Measurements from ENCODE around the gene MPST. TPM values are rescaled to one million over a fixed set of nuclear protein-coding genes. Genes with fewer than 3 reads are reported as not detected.

The MPST gene
- polyA plus RNA-seq, 3 donors, result 126 to 179 (median 131) TPM

DNA sequence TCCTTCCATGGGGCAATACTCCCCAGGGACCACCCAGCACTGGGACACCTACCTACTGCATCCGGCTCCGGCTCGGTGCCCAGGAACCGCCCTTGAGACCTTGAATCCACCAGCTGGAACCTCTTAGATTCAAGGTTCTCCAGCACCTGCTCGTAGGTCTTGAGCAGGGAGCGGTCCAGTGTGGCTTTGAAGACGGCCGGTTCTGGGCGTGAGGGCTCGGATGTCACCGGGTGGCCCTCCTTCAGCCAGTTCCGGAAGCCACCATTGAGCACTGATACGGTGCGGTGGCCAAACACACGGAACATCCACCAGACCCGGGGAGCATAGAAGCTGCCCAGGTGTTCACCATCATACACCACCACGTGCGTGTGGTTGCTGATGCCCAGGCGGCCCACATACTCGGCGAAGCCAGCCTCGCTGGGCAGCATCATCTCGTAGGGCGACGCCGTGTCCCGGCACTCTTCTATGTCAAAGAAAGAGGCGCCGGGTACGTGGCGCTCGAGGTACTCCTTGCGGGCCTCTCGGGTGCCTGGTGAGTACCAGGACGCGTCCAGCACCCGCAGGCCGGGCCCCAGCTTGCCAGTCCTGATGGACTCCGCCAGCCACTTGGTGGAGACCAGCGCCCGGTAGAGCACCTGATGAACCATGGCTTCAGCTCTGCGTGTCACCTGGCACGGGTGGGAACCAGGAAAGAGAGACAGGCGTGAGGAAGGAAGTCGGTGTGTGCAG, 1.3 kb upstream of the MPST start:
- 37 to 74% (median 67%) methylated on average over 45 of the region's 45 CpGs for WGBS, 3 donors
- no peak overlapping the region for H3K27ac ChIP-seq (ENCODE audit: low read depth, low read length)

DNA sequence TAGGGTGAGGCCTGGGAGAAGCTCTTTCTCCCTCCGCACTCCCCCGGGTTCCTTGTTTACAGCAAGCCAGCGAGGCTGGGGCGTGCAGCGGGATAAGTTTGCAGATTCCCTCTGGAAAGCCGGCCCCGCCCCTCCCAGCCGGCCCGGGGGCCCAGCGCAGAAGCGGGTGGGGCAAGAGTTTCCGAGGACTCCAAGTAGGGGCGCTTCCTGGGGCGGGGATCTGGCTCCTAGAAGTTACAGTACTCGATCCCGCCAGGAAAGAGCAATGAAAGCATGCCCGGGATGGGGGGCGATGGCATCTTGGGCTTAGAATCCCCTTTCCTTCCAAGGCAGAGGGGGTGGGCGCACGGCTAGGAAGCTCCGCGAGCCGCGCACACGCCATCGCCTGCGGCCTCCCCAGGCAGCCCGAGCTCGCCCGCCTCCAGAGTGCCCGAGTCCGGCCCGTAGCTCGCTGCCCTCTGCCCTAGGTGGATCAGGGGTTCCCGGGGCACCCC, 680 bp upstream of the MPST start:
- peak overlapping the region; percentile 74 for H3K27ac ChIP-seq (ENCODE audit: low read depth, low read length)
- WGBS, 3 donors, result 0 to 2% (median 0%) methylated on average over 31 to 35 of the region's 35 CpGs

DNA sequence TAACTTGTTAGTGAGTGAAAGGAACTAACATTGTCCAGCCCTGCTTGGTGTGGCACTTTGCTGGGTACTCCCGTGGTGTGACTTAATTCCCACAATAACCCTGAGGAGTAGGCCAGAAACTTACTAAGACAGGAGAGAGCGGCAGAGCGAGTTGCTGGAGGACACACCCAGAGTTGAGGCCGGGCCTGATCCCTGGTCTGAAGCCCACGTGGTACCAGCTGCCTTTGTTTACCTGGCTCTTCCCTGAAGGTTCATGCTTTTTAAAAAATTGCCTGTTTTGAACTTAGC, 594 bp downstream of the MPST start:
- no peak overlapping the region for H3K27ac ChIP-seq (ENCODE audit: low read depth, low read length)
- WGBS, 3 donors, result 0 to 1% (median 1%) methylated on average over 5 of the region's 5 CpGs

DNA sequence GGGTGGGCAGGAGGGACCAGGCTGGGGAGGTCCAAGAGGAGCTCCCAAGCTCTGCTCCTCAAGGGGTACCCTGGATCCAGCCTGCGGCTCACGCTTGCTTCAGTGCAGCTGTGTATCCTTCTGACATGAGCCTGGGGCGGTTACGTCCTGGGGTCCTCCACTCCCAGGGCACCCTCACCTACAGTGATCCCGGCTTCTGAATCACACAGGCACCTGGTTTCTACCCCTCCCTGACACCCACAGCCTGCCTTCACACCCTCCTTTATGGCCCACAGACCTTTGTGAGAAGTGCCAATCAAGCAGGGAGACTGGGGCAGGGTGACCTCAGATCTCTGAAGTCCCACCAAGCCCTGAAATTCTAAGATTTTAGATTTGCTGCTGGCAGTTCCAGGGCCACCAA, 1.5 kb downstream of the MPST start:
- 95 to 98% (median 96%) methylated on average over 5 of the region's 5 CpGs for WGBS, 3 donors
- no peak overlapping the region for H3K27ac ChIP-seq (ENCODE audit: low read depth, low read length)

DNA sequence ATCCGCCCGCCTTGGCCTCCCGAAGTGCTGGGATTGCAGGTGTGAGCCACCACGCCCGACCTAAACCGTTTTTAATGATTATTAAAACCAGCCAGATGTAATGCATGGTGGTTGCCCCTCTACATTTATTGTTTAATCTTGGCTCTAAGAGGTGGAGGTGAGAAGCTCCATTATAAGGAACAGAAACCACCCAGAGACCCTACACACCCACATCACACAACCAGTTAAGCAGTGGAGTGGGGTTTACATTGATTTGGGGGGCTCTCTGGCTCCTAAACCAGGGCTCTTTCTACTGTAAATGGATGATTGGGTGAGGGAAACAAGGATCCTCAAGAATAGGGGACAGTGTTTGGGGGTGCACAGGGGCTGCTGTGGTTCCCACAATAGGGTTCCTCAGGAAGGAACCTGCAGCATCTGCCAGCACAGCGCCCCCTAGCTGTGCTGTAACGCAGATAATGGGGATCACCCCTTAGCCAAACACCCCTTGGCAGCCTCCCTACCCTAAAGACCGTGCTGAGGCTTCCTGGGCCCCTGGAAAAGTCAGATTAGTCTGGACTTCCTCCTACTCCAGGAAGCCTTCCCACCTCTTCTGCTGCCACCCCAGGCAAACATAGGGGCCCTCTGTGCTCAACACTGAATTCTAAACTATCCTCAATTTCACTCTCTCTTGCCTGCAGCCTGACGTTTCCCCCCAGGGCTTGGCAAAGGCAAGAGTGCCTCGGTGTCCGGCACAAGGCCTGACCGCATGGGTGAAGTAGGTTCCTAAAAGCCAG, 2.4 kb downstream of the MPST start:
- WGBS, 3 donors, result 63 to 72% (median 68%) methylated on average over 13 of the region's 13 CpGs
- H3K27ac ChIP-seq (ENCODE audit: low read depth, low read length), result no peak overlapping the region

DNA sequence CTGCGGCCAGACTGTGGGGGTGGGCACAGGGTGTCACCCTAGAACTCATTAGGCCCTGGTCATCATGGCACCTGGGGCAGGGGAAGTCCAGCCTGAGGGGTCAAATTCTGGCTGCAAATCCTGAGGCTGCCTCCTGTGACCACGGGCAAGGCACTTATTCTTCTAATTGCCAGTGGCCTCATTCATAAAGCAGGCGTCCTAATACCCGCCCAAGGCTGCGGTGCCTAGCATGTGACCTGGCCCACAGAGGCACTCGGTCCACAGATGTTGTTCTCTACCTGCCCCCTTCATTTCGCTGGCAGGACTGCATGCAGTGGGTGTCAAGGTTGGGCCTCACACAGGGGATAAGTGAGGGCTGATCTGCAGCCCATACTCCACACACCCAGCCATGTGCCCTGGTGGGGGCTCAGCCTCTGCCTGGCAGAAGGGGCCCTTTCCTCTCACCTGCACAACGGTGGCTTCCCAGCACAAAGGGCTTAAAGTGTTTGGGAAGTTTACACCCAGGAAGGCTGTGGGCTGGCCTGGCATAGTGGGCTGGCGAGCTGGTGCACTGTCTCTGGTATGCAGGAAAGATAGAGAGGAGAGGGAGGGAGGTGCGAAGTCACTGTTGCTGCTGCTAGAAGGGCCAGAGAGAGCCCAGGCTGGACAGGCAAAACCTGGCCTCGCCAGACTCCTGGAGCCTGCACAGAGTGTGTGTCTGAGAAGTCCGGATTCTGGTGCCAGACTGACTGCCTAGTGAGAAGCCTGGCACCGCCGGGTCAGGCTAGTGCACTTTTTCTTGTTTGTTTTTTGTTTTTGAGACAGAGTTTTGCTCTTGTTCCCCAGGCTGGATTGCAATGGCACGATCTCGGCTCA, 3.2 kb downstream of the MPST start:
- no peak overlapping the region for H3K27ac ChIP-seq (ENCODE audit: low read depth, low read length)
- WGBS, 3 donors, result 61 to 82% (median 74%) methylated on average over 16 of the region's 16 CpGs

DNA sequence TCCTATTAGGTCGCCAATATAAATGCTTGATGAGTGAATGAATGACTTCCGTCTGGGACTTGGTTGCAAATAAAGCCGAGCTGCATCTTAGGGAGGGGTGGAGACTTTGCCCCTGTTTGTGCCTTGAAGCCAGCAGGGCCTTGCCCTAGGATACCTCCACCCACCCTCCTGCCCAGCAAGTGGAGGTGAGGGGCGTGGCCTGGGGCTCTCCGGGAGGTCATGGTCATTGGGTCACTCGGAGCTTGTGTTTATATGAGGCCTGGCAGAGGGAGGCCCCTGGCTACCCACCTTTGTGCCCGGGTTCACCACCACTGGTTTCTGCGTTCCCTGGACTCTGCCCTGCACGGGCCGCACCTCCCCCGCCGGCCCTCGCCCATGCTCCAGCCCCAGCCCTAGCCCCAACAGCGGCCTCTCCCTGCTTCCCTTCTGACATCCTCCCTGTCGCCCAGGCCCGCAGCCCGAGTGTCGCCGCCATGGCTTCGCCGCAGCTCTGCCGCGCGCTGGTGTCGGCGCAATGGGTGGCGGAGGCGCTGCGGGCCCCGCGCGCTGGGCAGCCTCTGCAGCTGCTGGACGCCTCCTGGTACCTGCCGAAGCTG, 4.3 kb downstream of the MPST start:
- WGBS, 3 donors, result 90 to 95% (median 94%) methylated on average over 33 to 34 of the region's 34 CpGs
- no peak overlapping the region for H3K27ac ChIP-seq (ENCODE audit: low read depth, low read length)

DNA sequence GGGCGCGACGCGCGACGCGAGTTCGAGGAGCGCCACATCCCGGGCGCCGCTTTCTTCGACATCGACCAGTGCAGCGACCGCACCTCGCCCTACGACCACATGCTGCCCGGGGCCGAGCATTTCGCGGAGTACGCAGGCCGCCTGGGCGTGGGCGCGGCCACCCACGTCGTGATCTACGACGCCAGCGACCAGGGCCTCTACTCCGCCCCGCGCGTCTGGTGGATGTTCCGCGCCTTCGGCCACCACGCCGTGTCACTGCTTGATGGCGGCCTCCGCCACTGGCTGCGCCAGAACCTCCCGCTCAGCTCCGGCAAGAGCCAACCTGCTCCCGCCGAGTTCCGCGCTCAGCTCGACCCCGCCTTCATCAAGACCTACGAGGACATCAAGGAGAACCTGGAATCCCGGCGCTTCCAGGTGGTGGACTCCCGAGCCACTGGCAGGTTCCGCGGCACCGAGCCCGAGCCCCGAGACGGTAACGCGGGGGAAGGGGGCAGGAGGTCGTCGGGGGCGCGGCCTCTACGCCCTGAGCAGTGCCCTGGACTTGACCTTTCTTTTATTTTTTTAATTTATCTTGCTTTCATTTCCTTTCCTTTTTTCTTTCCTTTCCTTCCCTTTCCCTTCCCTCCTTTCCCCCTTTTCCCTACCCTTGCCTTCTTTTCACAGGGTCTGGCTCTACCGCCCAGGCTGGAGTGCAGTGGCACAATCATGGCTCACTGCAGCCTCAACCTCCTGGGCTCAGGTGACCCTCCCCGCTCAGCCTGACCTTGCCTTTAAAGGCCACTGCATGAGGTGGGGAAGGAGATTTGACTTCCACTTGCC, 5.0 kb downstream of the MPST start:
- 88 to 96% (median 94%) methylated on average over 66 to 71 of the region's 71 CpGs for WGBS, 3 donors
- no peak overlapping the region for H3K27ac ChIP-seq (ENCODE audit: low read depth, low read length)

DNA sequence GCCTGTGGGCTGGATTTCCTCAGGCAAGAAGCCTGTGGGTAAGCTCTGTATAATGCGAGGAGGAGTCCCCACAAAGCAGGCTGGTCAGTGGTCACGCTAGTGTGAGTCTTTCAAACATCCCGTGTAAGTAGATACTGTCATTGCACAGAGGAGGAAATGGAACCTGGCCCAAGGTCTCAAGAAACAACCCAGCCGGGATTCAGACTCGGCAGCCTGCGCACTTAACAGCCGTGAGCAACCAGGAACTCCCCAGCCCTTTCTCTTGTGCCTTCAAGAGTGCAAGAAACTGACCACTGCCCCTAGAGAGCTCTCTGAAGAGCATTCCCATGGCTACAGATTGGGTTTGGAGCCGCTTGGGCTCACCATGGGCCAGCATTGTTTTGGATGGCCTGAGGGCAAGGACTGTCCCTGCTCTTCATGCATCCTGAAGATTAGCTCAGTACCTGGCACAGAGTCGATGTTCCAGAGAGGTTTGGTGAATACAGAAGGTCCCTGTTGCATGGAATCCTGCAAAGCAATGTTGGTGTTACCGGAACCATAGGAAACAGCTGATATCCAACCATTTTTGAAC, 6.0 kb downstream of the MPST start:
- 70 to 88% (median 83%) methylated on average over 10 of the region's 10 CpGs for WGBS, 3 donors
- H3K27ac ChIP-seq (ENCODE audit: low read depth, low read length), result no peak overlapping the region

DNA sequence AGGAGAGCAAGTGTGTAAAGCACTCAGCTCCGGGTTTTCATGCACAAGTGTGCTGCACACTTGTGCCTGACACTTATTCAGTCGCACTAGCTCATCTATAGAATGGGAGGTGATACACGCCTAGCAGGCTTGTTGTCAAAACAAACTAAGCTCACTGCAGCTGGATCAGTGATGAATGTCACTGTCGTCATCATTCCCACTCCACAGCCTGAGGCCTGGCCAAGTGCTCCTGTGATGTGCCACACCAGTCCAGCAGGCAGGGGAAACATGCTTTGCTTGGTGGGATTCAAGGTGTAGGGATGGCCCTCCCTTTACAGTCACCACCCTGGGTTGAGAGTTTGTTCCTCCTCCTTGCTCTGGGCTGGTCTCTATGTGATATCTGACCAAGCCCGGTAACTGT, 6.8 kb downstream of the MPST start:
- 85 to 94% (median 89%) methylated on average over 5 of the region's 5 CpGs for WGBS, 3 donors
- H3K27ac ChIP-seq (ENCODE audit: low read depth, low read length), result no peak overlapping the region

DNA sequence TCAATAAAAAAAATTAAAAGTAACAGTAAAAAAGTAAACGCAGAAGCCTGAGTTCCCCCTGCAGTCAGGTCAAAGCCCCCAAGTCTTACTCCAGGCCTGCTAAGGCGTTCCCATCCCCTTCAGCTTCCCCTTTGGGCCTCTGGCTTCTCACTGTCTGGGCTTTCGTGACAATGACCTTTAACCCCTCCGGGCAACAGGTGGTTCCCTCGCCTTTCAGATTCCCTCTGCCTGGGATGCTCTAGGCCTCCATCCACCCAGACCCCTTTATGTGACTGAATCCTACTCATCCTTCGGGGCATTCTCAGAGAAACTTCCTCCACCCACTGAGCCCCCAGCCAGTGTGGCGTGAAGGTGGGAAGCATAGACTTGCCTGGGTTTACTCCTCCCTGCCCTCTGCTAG, 8.0 kb downstream of the MPST start:
- H3K27ac ChIP-seq (ENCODE audit: low read depth, low read length), result no peak overlapping the region
- 87 to 91% (median 90%) methylated on average over 7 of the region's 7 CpGs for WGBS, 3 donors

DNA sequence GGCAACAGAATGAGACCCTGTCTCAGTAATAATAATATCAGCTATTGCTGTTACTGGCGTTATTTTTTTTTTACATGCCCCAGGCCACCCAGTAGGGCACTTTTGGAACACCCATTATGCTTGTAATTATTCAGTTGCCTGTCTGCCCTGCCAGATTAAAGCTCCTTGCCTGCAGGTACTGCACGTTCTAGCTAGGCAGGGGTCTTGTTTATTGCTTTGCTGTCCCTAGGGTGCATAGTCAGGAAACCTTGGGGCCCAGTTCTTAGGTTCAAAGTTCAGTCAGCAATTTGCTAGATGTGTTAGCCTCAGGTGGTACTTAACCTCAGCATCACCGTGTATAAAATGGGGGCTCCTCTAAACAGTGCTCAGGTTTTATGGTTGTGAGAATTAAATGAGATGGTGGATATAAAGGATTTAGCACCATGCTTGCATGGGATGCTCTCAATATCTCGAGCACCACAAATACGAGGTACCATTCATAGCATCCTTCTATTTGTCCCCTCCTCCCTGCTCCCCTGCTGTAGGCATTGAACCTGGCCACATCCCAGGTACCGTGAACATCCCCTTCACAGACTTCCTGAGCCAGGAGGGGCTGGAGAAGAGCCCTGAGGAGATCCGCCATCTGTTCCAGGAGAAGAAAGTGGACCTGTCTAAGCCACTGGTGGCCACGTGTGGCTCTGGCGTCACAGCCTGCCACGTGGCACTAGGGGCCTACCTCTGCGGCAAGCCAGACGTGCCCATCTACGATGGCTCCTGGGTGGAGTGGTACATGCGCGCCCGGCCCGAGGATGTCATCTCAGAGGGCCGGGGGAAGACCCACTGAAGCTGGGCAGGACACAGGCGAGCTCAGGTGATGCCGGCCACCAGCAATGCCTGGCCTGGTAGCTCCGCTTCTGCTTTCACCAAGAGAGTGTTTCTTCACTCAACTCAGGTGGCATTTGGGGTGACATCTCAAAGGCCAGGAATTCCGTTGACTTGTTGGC, 9.4 kb downstream of the MPST start:
- no peak overlapping the region for H3K27ac ChIP-seq (ENCODE audit: low read depth, low read length)
- 91 to 94% (median 93%) methylated on average over 22 of the region's 22 CpGs for WGBS, 3 donors

DNA sequence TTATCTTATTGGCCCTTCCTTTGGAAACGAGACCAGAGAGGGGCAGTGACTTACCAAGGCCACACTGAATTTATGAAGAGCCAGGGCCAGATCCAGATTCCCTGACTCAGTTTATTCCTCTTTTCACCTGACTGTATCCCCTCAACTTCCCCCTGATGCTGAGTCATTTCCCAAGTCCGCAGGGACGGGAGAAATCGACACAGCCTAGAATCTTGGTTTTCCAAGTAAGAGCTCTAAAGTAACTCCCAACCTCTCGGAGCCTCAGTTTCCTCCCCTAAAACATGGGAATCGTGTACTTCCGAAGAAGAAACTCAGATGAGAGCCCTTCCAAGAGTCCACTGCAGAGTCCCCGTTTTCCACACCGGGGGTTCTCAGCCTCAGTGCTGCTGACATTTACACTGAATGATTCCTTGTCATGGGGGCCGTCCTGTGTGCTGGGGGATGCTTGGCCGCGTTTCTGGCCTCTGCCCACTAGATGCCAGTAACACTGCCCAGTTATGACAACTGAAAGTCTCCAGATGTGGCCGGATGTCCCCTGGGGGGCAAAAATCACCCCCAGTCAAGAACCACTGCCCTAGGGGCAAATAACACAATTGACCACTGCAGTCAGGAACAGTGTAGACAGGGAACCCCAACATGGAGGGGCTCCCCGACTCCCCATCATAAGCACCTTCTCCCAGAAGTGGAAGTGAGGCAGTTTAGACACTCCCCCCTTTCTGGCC, 11.2 kb downstream of the MPST start:
- no peak overlapping the region for H3K27ac ChIP-seq (ENCODE audit: low read depth, low read length)
- 70 to 78% (median 73%) methylated on average over 14 of the region's 14 CpGs for WGBS, 3 donors

DNA sequence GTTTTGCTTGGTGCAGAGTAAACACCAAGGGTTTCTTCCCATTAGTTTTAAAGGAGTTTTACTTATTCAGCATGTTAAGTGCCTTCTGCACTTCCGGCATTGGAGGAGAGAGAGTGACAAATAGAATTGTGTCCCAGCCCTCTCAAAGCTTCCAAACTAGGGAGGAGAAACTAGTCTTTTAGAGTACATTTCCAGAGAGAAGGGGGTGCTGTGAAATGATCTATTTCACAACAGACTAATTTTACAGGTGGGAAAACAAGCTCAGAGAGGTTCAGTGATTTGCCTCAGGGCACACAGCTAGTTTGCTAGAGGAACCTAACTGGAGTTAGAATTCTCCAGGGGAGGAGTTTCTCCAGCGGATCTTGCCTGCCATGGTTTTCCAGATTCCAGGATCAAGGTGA, 12.6 kb downstream of the MPST start:
- no peak overlapping the region for H3K27ac ChIP-seq (ENCODE audit: low read depth, low read length)
- WGBS, 3 donors, result 24 to 65% (median 61%) methylated on average over 2 of the region's 2 CpGs

DNA sequence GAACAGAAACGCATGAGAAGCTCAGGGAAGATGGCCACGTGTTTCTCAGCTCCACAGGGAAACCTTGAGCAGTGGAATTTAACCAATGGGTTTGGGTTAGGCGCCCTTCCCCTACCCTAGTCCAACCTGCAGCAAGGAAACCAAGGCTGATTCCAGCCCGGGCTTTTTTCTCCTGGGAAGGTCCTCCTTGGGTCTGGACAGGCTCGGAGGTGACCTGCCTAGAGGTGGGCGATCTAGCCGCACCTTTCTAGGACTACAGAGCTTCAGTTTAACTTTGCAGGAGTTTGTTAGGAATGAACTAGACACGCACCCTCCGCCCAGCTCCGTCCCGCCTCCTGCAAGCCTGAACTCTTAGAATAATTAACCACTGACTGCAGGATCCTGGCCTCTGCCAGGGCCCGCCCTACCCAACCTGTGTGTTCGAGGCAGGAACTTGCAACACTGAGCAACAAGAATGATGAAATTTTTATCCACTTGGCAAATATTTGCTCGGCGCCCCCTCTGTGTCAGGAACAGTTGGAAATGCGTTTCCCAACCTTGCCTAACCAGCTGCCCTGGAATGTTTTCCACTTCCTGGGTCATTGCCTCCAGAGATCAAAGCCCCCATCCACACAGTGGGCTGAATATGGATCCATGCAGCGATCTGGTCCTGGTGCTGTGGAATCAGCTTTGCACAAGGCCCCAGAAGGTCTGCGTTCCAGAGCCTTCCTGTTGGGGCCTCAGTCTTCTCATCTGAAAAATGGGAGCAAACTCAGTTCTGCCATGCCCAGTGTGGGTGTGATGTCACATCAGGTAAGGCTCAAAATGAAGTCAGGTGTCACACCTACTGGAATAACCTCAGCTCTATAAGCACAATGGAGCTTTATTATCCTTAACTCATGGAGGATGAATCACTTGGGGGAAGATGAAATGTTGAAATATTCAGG, 13.3 kb downstream of the MPST start:
- 16 to 45% (median 40%) methylated on average over 18 of the region's 18 CpGs for WGBS, 3 donors
- H3K27ac ChIP-seq (ENCODE audit: low read depth, low read length), result no peak overlapping the region
